WTC11 (cell line): ENCODE results near the gene KRT32. TPM values are rescaled to one million over a fixed set of nuclear protein-coding genes. Genes with fewer than 3 reads are reported as not detected.

ENCODE experiments used
- ATAC-seq: fragments of 200-7000 bp; cut with Tn5 transposase; 2 replicates; pipeline ENCODE4 v1.10.0; 2021; ENCODE audit warnings: mild to moderate bottlenecking, moderate library complexity
- CTCF ChIA-PET: fragments of 300-600 bp; sonication (Branson Sonifier 250); formaldehyde crosslinking; loops from one replicate; lab custom pipeline; 2021; ENCODE audit warnings: antibody characterized with exemption; lab: Charles Lee
- POLR2A ChIA-PET: fragments of 350-600 bp; sonication (Branson Sonifier 250); formaldehyde crosslinking; loops from one replicate; lab custom pipeline; 2021; ENCODE audit warnings: antibody characterized with exemption; lab: Charles Lee
- DNase-seq: peaks from one replicate; pipeline ENCODE4 v3.0.0; 2021; ENCODE audit warnings: low spot score
- H3K27ac Mint-ChIP-seq: 2 replicates; pipeline ENCODE4 v1.8.0; 2021; ENCODE audit warnings: mixed read lengths
- H3K27me3 Mint-ChIP-seq: 2 replicates; pipeline ENCODE4 v1.8.0; 2021; ENCODE audit warnings: low read depth, mild to moderate bottlenecking, moderate library complexity, mixed read lengths
- H3K36me3 Mint-ChIP-seq: 2 replicates; pipeline ENCODE4 v1.8.0; 2021; ENCODE audit warnings: mixed read lengths
- H3K4me1 Mint-ChIP-seq: 2 replicates; pipeline ENCODE4 v1.8.0; 2022; ENCODE audit warnings: mixed read lengths
- H3K4me3 Mint-ChIP-seq: 2 replicates; pipeline ENCODE4 v1.8.0; 2021; ENCODE audit warnings: mild to moderate bottlenecking, moderate library complexity, mixed read lengths
- H3K9me3 Mint-ChIP-seq: 2 replicates; pipeline ENCODE4 v1.8.0; 2021; ENCODE audit warnings: mixed read lengths
- CBFB ChIP-seq: sonication (generic); formaldehyde crosslinking; IDR thresholded peaks from 2 replicates; pipeline ENCODE4 v1.8.1; 2022; ENCODE audit warnings: mild to moderate bottlenecking, low read depth, missing genetic modification reagents
- CREB1 ChIP-seq: sonication (generic); formaldehyde crosslinking; IDR thresholded peaks from 2 replicates; pipeline ENCODE4 v1.8.0; 2023; ENCODE audit warnings: mild to moderate bottlenecking, missing genetic modification reagents
- CREM ChIP-seq: sonication (generic); formaldehyde crosslinking; IDR thresholded peaks from 2 replicates; pipeline ENCODE4 v1.8.1; 2022; ENCODE audit warnings: mild to moderate bottlenecking, missing genetic modification reagents, moderate library complexity
- FOXP1 ChIP-seq: sonication (generic); formaldehyde crosslinking; IDR thresholded peaks from 2 replicates; pipeline ENCODE4 v1.8.0; 2022; ENCODE audit warnings: missing genetic modification reagents, mild to moderate bottlenecking, moderate library complexity, borderline replicate concordance
- GTF2I ChIP-seq: fragments of 250-450 bp; sonication (Bioruptor Pico); conservative IDR thresholded peaks from 2 replicates; pipeline ENCODE4 v1.4.0; 2021; ENCODE audit warnings: mild to moderate bottlenecking
- NFATC4 ChIP-seq: fragments of 250-450 bp; sonication (Bioruptor Pico); IDR thresholded peaks from 2 replicates; pipeline ENCODE4 v1.9.0; 2021; ENCODE audit warnings: mild to moderate bottlenecking
- NFE2L1 ChIP-seq: sonication (generic); formaldehyde crosslinking; IDR thresholded peaks from 2 replicates; pipeline ENCODE4 v1.8.1; 2023; ENCODE audit warnings: missing genetic modification reagents
- NFYB ChIP-seq: sonication (generic); formaldehyde crosslinking; conservative IDR thresholded peaks from 2 replicates; pipeline ENCODE4 v1.8.0; 2022; ENCODE audit warnings: low read depth, missing genetic modification reagents
- NR2C2 ChIP-seq: sonication (generic); formaldehyde crosslinking; IDR thresholded peaks from 2 replicates; pipeline ENCODE4 v1.8.0; 2022; ENCODE audit warnings: mild to moderate bottlenecking, missing genetic modification reagents
- PRRX2 ChIP-seq: fragments of 250-450 bp; sonication (Bioruptor Pico); IDR thresholded peaks from 2 replicates; pipeline ENCODE4 v1.8.0; 2021; ENCODE audit warnings: mild to moderate bottlenecking
- RELA ChIP-seq: sonication (generic); formaldehyde crosslinking; IDR thresholded peaks from 2 replicates; pipeline ENCODE4 v1.8.1; 2022; ENCODE audit warnings: missing genetic modification reagents, mild to moderate bottlenecking, borderline replicate concordance
- SP1 ChIP-seq: sonication (generic); formaldehyde crosslinking; conservative IDR thresholded peaks from 2 replicates; pipeline ENCODE4 v1.8.1; 2022; ENCODE audit warnings: missing genetic modification reagents
- ZNF219 ChIP-seq: sonication (generic); formaldehyde crosslinking; IDR thresholded peaks from 2 replicates; pipeline ENCODE4 v1.8.0; 2023; ENCODE audit warnings: missing genetic modification reagents, mild to moderate bottlenecking, borderline replicate concordance
- total RNA-seq: library from RNA; stranded (reverse); gene quantifications from 3 replicates; pipeline ENCODE4 v1.2.3, GENCODE V29; 2021
- TF ChIP-seq, protein P1 (sequence below): fragments of 250-450 bp; sonication (Bioruptor Pico); IDR thresholded peaks from 2 replicates; pipeline ENCODE4 v1.9.0; 2021; ENCODE audit warnings: mild to moderate bottlenecking
- TF ChIP-seq, protein P2 (sequence below): sonication (generic); formaldehyde crosslinking; IDR thresholded peaks from 2 replicates; pipeline ENCODE4 v1.8.0; 2023; ENCODE audit warnings: missing genetic modification reagents
- TF ChIP-seq, protein P3 (sequence below): sonication (generic); formaldehyde crosslinking; IDR thresholded peaks from 2 replicates; pipeline ENCODE4 v1.8.0; 2022; ENCODE audit warnings: mild to moderate bottlenecking, missing genetic modification reagents
- TF ChIP-seq, protein P4 (sequence below): sonication (generic); formaldehyde crosslinking; IDR thresholded peaks from 2 replicates; pipeline ENCODE4 v1.8.1; 2022; ENCODE audit warnings: mild to moderate bottlenecking, moderate library complexity, missing genetic modification reagents

Gene KRT32
- total RNA-seq, 1 experiment from 2014 or later: not detected

DNA sequence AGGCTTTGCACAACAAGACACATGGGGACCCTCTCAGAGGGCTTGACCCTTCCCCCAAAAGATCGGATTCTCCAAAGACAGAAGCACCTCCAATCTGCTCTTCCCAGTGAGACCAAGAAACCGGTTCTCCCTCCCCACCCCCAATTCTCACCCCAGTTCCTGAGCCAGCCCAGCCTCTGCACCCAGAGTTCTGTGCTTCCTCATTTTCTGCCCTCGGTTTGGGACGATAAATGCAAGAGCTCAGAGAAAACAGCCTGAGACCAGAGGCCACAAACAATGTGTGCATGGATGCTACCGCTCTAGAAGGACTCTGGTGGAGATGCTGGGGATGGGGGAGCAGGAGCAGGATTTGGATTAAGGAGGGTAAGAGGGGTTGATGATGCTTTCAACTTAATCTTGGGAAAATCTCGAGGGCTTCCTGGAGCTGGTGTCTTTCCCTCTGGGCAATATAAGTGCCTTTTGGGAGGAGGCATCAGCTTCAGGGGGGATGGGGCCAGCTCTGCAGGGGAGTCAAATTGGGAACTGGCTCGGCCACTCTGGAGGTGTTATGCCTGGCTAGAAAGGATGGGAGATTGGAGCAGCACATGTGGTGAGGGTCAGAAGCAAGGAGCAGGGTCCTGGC lies 45.5 kb upstream of the KRT32 start:
- no peak overlapping the region for H3K27ac Mint-ChIP-seq
- TF ChIP-seq NFYB (CRISPR knock-in tag): no peak
- TF ChIP-seq, protein P1, sequence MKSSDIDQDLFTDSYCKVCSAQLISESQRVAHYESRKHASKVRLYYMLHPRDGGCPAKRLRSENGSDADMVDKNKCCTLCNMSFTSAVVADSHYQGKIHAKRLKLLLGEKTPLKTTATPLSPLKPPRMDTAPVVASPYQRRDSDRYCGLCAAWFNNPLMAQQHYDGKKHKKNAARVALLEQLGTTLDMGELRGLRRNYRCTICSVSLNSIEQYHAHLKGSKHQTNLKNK (CRISPR knock-in tag): no peak
- TF ChIP-seq SP1 (CRISPR knock-in tag): no peak
- TF ChIP-seq GTF2I (CRISPR knock-in tag): no peak
- TF ChIP-seq CBFB (CRISPR knock-in tag): no peak
- TF ChIP-seq, all 79 proteins: peak for 0
- no peak for ATAC-seq
- Mint-ChIP-seq H3K4me3 (no peak overlapping the region), H3K9me3 (no peaks in the 10 kb centered on the region), H3K4me1 (peaks cover 24% of the 10 kb centered on the region), H3K27me3 (no peaks in the 10 kb centered on the region; the same call in 1 of the 2 replicates), H3K36me3 (no peaks in the 10 kb centered on the region)
- ChIA-PET CTCF (interaction anchor here (0.9 to 15.4 kb wide), 4 partner anchors 9 to 136 kb away, joined by 3 to 116 read pairs (median 3); no protein-coding TSS in a partner anchor), POLR2A (no interaction called here)
- DNase-seq: no peak

DNA sequence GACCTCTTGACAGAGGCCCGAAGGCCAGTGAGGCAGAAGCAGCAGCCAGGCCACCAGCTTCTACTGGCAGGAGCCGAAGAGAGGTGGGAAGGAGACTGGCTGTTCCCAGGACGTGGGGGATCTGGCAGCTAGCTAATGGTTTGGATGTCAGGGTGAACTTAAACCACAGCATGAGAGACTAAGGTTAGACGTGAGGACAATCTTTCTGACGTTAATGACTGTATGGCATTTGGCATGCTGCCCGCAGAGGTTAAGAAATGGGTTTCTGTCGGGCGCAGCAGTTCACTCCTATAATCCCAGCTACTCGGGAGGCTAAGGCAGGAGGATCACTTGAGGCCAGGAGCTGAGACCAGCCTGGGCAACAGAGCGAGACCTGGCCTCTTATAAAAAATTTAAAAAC lies 44.5 kb upstream of the KRT32 start:
- POLR2A ChIA-PET: interaction anchor here (0.8 kb wide), 1 partner anchor 10 kb away, joined by 3 read pairs; no protein-coding TSS in a partner anchor
- no peak overlapping the region for H3K4me3 Mint-ChIP-seq
- ATAC-seq (no peak), DNase-seq (no peak)
- H3K4me1 Mint-ChIP-seq: peaks cover 22% of the 10 kb centered on the region
- H3K27ac Mint-ChIP-seq: no peak overlapping the region
- no peaks in the 10 kb centered on the region for H3K9me3 Mint-ChIP-seq
- H3K36me3 Mint-ChIP-seq: no peaks in the 10 kb centered on the region
- H3K27me3 Mint-ChIP-seq: no peaks in the 10 kb centered on the region; the same call in 1 of the 2 replicates
- TF ChIP-seq PRRX2 (no peak), NFE2L1 (CRISPR knock-in tag) (no peak), CREB1 (no peak), ZNF219 (CRISPR knock-in tag) (no peak), FOXP1 (CRISPR knock-in tag) (no peak)
- TF ChIP-seq, protein P2, sequence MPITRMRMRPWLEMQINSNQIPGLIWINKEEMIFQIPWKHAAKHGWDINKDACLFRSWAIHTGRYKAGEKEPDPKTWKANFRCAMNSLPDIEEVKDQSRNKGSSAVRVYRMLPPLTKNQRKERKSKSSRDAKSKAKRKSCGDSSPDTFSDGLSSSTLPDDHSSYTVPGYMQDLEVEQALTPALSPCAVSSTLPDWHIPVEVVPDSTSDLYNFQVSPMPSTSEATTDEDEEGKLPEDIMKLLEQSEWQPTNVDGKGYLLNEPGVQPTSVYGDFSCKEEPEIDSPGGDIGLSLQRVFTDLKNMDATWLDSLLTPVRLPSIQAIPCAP (CRISPR knock-in tag): no peak
- TF ChIP-seq, protein P3, sequence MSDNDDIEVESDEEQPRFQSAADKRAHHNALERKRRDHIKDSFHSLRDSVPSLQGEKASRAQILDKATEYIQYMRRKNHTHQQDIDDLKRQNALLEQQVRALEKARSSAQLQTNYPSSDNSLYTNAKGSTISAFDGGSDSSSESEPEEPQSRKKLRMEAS (CRISPR knock-in tag): no peak
- CTCF ChIA-PET: interaction anchor here (1.1 to 15.4 kb wide), 3 partner anchors 37 to 151 kb away, joined by 3 to 116 read pairs (median 3); no protein-coding TSS in a partner anchor

DNA sequence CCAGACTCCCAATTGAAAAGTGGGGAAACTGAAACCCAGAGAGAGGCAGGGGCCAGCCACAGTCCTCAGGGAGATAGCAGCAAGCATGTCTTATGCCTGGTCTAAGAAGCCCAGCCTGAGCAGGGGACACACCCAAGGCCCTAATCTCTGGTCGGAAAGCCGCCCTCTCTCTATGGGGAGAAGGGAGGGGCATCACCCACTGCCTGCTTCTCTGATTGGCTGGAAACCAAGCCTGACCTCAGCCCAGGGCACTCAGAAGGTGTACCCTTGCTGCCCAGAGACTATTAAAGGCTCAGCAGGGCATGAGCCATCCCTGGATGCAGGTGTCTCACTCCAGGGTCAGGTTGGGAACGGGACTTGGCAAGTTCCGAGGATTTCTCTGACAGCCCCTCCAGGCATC lies 43.9 kb upstream of the KRT32 start:
- ChIA-PET POLR2A (interaction anchor here (0.8 kb wide), 1 partner anchor 10 kb away, joined by 3 read pairs; no protein-coding TSS in a partner anchor), CTCF (interaction anchor here (1.0 to 15.4 kb wide), 4 partner anchors 18 to 188 kb away, joined by 3 to 116 read pairs (median 6); partner anchors contain the start of gene KRT19)

More for the DNA sequence above, 43.9 kb upstream of the KRT32 start:
- Mint-ChIP-seq H3K9me3 (no peaks in the 10 kb centered on the region), H3K27me3 (no peaks in the 10 kb centered on the region; the same call in 1 of the 2 replicates), H3K4me1 (peaks cover 22% of the 10 kb centered on the region), H3K36me3 (no peaks in the 10 kb centered on the region), H3K27ac (no peak overlapping the region), H3K4me3 (no peak overlapping the region)
- ATAC-seq: peak; percentile 80
- no peak for DNase-seq
- TF ChIP-seq CREM (no peak), PRRX2 (no peak), CREB1 (no peak), NR2C2 (no peak), NFATC4 (CRISPR knock-in tag) (no peak), RELA (CRISPR knock-in tag) (no peak)
- TF ChIP-seq, protein P1 (CRISPR knock-in tag): no peak
- TF ChIP-seq, protein P4, sequence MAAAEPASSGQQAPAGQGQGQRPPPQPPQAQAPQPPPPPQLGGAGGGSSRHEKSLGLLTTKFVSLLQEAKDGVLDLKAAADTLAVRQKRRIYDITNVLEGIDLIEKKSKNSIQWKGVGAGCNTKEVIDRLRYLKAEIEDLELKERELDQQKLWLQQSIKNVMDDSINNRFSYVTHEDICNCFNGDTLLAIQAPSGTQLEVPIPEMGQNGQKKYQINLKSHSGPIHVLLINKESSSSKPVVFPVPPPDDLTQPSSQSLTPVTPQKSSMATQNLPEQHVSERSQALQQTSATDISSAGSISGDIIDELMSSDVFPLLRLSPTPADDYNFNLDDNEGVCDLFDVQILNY (CRISPR knock-in tag): no peak
